HG02763 (cell line): ENCODE measurements around the gene SLC25A13.
"Not testable (repeated sequence)": the region's sequence is repeated elsewhere in the genome, so short reads cannot be mapped to it uniquely, and the experiment has no call there.

Source experiments
- ATAC-seq: cut with Tn5 transposase; IDR thresholded peaks from one replicate; pipeline ENCODE4 v1.9.1; 2021; ENCODE audit warnings: mild to moderate bottlenecking, moderate library complexity; ENCODE audit not compliant: unreplicated experiment

Gene SLC25A13

DNA sequence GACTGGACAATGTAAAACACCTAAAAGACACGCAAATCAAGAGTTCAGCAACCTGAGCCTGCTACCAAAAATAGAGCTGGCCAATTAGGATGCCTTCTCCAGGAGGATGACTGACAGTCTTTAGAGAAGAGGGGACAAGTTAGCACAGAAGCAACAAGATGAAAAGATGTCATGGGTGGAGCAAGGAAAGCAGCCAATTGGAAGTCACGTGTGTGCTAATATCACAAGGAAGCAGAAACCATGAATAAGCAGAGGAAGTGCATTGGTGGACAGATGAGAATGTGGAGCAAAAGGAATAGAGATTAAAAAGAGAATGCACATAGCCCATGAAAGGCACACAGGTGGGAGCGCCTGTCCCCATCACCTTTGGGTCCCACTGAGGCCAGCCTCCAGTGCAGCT lies 148.1 kb downstream of the SLC25A13 start:
- no peak for ATAC-seq

DNA sequence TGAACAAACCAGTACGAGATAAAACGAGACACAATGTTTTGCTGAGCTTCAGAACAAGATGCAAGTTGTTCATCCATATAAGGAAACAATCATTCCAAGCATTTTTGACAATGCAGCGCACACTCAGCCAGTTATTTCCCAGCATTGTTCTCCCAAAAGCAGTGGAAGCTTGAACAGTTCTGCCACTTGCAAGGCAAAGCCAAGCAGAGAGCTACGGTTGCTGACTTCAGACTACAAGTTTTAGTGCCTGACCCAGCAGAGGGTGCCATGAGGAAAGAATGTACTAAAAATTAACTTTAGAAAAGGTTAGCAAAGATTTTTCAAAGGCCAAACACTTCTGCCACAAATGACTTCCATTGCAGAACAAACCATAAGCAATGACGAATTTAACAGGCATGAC lies 152.5 kb downstream of the SLC25A13 start:
- ATAC-seq = no peak

DNA sequence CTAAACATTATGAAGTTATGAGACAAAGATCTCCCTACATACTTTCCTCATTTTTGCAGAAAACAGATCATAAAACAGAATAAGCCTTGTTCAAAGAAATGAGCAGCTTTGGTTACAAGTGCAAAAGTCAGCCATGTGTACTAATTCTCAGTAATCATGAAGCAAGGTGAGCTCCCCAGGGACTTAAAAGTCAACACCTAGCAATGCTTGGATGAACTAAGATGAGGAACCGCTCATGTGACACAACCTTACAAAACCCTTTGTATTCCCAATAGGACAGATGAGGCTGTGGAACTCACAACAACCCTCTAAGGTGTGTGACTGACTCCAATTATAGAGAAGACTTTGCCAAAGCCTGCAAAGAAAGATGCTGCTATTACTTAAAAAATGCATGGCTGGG lies 154.5 kb downstream of the SLC25A13 start:
- no peak for ATAC-seq

DNA sequence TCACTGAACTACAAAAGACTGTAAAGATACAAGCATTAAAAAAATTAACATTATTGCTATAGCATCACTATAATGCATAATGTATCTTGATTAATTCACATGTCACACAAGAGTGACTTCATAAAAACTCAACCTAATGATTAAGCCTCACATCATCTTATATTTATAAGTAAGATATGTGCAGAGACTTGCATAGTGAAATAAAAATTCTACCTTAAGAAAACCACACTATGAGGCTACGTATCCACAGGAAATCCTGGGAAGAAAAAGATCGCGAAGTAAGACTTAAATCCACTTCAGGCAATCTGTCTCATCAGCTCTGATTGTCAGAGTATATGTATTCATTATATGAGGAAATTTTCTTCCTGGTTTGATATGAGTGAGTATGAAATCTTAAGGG lies 160.0 kb downstream of the SLC25A13 start:
- no peak for ATAC-seq

DNA sequence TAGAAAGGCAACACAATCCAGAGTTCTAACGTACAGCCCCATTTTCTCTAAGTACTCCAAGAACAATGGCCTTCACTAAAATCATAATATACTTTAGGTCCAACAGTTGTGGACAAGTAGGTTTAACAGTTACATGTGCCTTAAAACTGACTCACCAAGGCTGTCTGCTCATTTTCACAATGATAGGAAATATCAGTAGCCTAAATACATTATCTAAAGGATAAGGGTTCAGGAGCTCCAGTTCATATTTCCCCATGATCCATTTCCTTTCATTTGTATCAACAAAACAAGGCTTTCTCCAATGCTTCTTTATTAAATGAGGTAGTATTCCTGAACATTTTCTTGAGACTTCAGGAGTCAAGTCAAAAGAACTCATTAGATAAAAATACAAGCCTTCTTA lies 164.0 kb downstream of the SLC25A13 start:
- no peak for ATAC-seq

DNA sequence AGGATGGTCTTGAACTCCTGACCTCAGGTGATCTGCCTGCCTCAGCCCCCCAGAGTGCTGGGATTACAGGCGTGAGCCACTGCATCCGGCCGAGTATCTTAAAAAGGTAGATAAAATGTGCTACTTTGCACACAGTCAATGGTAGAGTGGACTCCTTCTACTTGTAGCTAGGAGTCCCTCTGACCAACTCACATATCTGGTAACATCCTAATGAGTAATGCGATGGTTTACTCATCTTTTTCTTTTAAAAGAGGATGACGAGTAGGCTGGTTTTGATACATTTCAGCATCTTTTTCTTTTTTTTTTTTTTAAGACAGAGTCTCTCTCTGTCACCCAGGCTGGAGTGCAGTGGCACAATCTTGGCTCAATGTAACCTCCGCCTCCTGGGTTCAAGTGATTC lies 167.4 kb downstream of the SLC25A13 start:
- not testable (repeated sequence) for ATAC-seq

DNA sequence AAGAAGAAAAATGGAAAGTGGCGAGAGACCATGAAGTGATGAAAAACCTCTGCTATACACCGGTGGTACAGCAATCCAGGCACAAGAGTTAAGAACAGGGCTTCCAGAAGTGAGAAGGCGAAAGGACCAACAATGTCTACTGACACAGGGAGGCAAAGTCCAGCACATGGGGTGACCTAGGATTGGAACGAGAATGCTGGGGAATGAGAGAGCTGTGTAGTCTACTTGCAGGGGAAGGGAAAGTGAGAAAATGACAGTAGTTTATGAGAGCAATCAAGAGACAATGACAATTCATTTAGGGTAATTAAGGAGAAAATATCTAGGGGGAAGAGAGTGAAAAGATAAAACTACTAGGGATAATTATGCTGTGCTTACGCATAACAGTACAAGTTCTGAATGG lies 169.2 kb downstream of the SLC25A13 start:
- no peak for ATAC-seq

DNA sequence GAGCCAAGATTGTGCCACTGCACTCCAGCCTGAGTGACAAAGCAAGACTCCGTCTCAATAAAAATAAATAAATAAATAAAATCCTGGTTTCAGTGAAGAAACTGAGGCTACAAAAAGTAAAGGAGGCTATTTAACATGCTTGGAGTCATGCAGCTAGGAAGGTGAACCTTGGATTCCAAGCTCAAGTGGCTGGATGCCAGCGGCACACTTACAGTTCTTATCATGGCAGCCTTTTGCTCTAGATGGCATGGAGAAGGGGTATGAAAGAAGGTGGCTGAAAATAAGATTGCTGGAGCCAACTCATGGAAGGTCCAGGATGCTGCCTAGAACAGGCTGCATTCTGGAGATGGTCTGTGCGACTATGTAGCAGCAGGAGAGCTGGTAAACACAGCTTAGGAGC lies 170.0 kb downstream of the SLC25A13 start:
- no peak for ATAC-seq

DNA sequence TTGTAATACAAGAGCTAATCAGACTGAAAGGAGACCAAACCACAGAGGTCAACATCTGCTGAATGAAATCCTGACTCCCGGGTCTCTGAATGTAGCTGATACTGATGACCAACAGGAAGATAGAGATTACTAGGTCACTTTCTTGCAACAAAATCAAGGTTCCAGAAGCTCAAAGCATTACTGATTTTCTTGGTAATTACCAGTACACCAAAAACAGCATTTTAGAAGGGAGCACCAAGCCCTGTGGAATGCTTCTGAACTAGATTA lies 177.7 kb downstream of the SLC25A13 start:
- no peak for ATAC-seq

DNA sequence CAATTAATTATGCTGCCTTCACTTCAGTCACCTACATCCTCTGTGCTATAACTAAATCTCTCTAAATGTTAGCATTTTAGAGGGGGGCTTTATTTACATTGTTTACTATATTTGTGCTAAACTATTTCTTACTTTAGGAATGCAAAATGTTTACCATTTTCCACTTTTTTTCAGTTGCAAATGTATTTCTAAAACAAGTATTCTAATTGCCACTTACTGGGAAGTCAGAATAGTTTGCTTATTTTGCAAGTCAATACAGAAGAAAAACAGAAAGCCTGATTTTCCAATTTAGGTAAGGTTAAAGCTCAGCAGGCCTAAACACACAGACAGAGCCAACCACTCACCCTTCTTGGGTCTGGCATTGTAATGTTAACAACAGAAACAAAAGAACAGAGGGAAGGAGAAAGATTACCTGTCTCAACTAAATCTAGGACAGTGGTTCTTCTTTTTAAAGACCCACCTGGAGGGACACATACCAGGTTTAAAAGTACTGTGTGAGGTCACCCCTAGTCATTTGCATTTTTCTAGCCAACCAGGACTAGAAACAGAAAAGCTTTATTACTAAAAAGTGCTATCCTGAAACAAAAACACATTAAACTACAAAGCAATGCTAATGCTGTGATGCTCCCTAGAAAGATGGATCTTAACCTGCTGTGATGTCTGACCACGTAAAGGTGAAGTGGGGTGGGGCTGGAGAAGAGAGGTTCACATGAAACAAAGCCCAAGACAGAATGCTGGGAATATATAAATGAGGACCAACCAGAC lies 178.2 kb downstream of the SLC25A13 start:
- no peak for ATAC-seq

DNA sequence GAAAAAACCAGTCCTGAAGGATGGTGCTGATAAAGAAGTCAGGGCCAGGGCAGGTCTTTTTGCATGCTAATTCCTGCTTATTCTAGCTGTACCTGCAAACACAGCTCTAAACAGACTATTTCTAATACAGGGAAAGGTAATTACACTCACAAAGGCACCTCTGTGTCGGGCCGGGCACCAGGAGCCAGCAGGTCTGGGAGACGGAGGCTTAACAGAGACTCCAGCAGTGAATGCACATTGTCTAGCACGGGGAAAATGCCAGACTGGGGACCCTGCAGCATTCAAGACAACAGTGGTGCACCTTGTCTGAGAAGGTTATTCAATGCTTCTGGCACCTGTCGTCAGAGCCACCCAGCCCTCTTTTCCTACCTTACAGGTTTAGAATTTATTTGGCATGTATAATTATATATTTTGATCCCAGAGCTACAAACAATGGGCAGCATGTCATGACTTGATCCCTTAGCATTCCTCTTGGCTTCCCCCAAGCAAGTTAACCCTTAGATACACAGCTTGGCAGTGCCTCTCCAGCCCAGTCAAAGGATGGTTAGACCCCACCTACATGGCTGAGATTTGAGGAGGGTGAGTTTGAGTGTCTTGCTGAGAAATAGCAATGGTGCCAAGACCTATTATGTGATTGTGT lies 185.2 kb downstream of the SLC25A13 start:
- no peak for ATAC-seq

DNA sequence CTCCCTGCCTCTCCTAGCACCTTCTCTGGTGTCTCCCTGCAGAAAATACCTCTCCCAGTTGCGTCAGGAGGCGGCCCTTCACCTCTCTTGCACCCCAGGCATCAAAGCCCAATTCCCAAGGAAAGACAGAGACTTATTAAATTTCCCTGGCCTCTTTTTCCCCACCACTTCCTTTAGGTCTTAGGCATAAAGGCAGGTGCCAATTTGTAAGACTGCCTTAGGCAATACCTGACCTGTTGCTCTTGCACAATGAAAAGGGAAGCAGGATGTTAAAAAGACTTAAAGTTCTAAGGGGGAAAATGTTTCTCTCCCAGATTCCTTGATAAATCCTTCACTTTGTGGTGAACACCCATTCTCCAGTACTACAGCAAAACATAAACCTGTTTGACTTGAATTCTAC lies 186.7 kb downstream of the SLC25A13 start:
- ATAC-seq = no peak

DNA sequence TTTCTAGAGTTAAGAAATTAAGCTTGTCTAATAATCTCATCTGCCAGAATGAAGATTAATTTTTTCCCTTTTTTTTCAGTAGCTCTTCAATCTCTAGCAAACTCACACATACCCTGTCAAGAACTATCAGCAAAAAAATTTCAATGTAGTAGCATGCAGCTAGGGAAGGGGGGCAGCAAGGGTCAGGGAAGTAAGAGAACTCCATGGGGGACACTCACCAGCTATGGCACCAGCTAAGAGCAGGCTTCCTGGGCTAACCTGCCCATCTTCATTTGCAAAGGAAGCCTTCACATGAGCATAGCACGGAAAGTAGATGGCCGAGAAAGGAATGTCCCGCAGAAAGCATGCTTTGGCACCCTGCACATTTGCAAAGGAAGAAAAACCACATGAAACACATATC lies 190.4 kb downstream of the SLC25A13 start:
- ATAC-seq = no peak

DNA sequence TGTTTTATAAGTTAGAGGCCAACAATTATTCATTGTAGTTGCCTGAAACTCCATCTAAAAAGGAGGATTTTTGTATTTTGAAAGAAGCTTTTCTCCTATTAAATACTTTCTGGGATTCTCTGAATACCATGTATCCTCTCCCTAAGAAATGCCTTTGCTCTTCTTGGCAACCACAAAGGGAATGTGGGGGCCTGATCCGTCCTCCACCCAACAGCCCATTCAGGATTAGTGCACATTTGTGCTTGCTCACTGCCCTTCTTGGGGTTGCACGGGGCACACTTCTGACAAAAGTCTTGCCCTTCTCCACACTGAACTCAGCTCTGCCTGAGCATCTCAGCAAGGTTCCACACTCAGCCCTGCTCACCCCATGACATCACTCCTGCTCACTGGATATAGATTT lies 194.2 kb downstream of the SLC25A13 start:
- no peak for ATAC-seq

DNA sequence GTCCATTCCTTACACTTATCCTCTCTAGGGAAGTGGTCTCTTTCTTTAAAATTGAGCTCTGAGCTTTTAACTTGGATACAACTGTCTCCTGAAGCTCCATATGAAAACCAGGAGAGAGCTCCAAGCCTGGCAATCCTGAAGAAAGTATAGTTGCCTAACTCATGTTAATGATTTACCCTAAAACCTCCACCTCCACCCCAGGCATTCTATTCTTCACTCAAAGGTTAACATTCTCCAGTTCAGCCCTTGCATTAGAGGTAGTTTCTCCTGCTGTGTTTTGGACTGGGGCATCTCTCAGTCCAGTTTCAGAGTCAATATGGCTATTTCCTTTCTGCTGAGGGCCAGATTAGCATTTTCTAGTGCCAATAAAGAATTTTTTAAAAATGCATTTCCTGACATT lies 195.5 kb downstream of the SLC25A13 start:
- no peak for ATAC-seq

DNA sequence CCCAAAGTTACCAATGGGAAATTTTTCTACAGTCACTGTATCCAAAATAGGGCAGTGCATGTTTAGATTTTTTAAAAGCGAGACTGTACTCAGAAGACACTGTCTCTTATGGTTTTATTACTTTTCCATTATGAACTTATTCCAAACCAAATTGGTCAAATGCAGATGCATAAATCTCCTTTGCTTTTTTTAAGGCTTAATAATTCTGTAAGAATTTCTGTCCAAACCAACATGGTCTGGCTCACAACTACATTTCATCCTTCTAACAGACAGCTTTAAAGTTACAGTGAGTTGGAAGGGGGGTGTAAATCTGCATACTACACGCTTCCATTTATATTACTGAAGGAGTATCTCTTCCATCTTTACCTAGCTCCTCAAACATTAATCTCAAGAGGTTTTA lies 199.2 kb downstream of the SLC25A13 start:
- ATAC-seq = no peak

DNA sequence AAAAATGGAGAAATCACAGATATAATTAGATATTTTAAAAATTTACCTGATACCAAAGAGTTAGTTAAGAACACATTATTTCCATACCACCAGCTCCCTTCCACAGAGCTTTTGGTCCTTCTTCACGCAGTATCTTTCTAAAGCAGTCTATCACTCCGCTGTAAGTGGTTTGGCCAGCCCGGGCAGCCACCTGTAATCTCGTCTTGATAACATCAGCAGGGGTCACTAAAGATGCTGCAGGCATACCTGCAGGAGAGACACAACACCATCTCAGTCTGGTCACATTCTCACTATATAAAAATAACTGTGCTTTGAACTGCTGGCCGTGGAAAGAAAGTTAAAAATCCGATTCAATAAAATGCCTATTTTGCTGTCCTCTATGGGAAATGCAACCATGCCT lies 200.1 kb downstream of the SLC25A13 start:
- no peak for ATAC-seq

DNA sequence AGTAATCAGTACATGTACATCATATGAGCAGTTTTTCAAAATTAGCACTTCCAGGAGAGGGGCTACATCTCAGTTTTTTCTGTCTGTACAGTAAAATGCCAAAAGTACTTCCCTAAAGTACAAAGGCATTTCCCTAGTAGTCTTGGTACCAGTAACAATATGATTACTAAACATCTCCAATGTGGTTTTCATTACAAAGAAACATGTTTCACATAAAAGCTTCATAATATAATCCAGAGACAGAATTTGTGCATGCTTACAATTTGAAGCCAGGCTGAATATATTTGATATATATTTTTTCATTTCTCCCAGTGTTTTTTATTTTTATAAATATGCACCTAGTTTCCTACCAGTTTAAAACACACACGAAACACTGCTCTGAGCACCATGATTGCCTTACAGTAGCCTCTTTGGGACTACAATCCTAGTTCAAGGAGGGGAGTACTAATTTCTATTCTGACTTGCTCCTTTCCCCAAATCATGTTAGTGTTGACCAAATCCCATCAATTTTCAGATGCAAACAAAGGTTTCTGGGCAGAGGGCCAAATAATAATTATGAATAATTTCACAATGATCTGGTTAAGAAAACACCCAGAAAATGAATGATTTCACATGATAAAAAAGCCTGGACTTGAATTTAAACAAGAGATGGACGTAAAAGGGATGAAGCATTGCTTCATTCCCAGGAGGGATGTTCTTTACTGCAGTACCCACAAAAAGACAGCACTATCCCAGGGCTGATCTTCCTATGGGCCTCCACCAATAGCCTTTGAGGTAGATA lies 201.3 kb downstream of the SLC25A13 start:
- no peak for ATAC-seq

DNA sequence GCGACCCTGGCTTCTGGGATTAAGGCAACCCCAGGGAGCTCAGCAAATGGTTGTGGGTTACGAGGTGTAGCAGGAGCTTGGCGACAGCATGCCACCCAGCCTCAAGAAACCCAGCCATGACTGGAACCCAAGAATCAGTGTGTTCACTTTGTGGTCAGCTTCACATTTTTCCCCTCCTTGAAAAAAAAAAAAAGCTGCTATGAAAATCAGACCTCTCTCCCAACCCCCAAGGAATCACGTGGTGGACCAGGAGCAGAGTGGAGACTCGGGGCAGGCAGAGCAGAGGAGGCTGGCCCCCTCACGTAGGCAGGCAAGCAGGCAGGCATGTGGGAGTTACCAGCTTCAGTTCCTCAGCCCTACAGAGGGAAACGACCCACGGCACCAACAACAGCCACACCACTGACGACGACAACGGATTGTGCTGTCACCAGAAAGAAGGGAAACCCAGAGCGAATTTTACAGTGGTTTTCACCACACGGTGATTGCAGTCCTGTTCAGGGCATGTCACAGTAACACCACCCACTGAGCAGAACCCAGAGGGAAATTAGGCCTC lies 203.4 kb downstream of the SLC25A13 start:
- no peak for ATAC-seq

DNA sequence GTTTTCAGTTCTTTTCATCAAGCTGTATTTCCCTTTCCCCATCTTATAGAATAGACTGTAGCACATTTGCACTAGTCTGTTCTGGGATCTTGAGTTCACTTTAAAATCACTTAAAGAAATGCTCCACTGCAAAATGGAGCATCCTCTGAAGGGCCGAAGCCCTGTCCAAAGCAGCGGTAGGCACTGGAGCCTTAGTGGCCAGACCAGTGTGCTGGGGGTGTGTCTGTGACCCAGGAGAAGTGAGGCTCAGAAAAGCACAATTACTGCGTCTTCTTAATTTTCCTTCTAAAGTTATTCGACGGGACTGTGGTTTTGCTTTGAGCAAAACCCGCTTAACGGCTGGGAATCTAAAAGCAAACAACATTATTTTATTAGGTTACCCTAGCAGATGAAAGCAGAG lies 205.7 kb downstream of the SLC25A13 start:
- ATAC-seq = no peak

DNA sequence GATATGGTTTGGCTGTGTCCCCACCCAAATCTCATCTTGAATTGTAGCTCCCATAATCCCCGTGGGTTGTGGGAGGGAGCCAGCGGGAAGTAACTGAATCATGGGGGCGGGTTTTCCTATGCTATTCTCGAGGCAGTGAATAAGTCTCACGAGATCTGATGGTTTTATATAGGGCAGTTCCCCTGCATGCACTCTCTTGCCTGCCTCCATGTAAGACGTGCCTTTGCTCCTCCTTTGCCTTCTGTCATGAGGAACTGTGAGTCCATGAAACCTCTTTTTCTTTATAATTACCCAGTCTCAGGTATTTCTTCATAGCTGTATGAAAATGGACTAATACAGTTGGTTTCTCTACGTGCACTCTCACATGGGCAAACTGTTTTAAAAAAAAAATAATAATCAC lies 207.7 kb downstream of the SLC25A13 start:
- no peak for ATAC-seq

DNA sequence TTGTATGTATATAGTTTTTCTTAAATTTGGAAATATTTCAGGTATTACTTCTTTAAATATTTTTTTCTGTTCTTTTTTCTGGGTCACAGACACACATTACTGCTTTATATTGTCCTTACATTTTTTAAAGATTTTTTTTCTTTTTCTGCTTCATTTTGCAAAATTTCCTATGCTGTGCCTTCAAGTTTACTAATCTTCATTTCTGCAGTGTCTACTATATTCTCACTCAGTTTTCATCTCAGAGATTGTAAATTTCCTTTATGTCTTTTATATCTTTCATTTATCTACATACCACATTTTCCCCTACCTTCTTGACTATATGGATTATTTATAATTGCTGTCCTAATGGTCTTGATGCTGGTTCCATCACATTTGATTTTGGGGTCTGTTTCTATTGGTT lies 210.5 kb downstream of the SLC25A13 start:
- no peak for ATAC-seq
